HUDEP-2 (cell line): ENCODE results near the gene ARMC2.
"Not testable (repeated sequence)": the region's sequence is repeated elsewhere in the genome, so short reads cannot be mapped to it uniquely, and the experiment has no call there.

Source experiments
- DNase-seq, 76 experiments: peaks; one replicate each; lab custom pipeline; 2025; ENCODE audit not compliant: unreplicated experiment in 76 of 76; lab: John Stamatoyannopoulos, UW

The ARMC2 gene

GRCh38 chr6:108866798-108867197 is 18.6 kb downstream of the ARMC2 start:
- DNase-seq: no peak

- no peak for DNase-seq
Observed at GRCh38 chr6:108868647-108869046, 20.4 kb downstream of the ARMC2 start.

GRCh38 chr6:108869876-108870275 is 21.7 kb downstream of the ARMC2 start:
- no peak for DNase-seq

DNA sequence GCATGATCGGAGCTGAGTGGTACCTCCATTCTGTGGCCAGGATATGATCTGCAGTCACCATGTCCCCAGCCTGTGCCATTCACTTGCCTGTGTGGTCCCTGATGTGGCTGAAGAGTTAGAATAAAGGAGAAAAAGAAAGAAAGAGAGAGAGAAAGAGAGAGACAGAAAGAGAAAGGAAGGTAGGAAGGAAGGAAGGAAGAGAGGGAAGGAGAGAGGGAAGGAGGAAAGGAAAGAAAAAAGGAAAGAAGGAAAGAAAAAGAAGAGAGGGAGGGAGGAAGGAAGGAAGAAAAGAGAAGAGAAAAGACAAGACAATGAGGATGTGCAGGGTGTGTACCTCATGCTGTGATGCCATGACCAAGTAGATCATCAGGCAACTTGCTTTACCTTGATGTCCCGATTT is 22.1 kb downstream of the ARMC2 start:
- DNase-seq: no peak

GRCh38 chr6:108872141-108872557 is 23.9 kb downstream of the ARMC2 start:
- DNase-seq: no peak

DNA sequence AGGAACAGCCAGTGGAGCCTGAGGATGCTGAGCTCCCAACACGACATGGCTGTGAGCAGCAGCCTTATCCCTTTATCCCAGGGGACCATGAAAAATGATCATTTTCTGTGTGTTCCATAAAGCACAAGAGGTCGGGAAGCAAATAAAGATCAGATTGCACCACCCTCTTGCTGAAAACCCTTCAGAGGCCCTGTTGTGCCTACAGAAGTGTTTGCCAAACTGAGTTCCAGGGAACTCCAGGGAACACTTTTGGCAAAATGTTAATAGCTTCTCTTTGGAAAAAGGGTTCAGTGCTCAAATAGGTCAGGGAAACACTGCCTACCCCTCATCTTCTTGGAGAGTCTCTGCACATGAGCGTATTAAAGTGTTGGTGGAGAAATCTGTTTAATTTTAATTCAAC is 24.4 kb downstream of the ARMC2 start:
- no peak for DNase-seq

GRCh38 chr6:108873251-108873650 is 25.0 kb downstream of the ARMC2 start:
- no peak for DNase-seq

GRCh38 chr6:108873971-108874370 is 25.7 kb downstream of the ARMC2 start:
- no peak for DNase-seq

DNA sequence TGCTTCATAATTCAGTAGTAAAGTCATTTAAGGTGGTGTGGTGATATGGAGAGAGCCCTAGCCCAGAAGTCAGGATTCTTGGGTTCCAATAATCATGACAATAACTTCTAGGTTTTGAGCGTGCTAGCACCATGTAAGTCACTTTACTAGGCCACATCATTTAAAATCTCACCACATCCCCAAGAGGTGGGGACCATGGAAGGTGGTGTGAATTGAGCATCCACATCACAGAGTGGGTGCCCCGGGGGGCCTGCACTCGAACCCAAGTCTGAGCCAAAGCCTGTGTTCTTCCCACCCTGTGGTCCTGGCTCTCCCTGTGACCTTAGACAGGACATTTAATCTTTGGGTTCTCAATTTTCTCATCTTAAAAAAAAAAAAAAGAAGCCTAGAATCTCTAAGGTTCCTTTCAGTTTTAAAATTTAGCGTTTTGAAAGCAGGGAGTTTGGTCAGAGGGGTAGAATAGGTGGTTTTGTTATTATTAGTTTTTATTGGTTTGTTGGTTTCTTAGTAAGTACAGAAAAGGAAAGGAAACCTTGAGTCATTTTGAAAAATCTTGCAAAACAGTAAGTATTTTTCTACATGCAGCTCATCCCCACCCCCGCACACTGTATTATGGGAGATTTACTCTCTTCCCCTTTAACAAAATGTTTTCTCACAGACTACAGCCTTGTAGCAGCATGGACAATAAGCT is 26.4 kb downstream of the ARMC2 start:
- no peak for DNase-seq

DNA sequence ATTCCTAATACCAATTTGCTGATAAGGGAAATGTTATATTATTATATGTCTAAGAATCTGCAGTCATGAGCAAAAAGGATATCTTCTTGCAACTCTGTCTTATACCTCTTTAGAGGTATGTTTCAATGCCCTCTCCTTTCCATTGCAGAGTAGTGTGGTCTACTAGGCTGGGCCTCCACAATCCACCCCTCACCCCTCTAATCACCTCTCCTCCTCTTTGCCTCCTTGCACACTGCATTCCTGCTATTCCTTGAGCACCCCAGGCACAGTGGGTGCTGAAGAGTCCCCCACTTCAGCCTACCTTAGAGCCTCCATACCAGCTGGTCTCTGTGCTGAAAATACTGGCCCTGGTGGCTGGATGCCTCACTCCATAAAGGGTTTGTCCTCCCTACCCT is 26.9 kb downstream of the ARMC2 start:
- no peak for DNase-seq

GRCh38 chr6:108877046-108877751 is 29.0 kb downstream of the ARMC2 start:
- DNase-seq: no peak

GRCh38 chr6:108878942-108879341 is 30.7 kb downstream of the ARMC2 start:
- DNase-seq: no peak

DNA sequence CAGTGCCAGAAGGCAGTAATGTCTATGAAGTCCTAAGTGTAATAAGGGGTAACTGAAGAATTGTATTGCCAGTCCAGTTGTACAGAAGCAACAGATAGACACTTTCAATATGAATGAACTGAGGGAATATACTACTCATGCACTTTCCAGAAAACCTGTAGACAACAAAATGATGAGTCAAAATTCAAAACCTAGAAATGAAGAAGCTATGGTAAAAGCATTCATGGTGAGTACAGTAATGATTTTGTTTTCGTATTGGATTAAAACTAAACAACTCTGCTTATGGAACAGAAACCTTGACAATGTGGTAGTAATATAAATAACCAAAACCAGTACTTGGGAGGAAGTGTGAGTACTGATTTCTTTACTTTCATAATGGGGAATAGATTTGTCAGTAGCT is 35.0 kb downstream of the ARMC2 start:
- DNase-seq: no peak

GRCh38 chr6:108884211-108885059 is 36.2 kb downstream of the ARMC2 start:
- DNase-seq: no peak

- no peak for DNase-seq
Observed at GRCh38 chr6:108888052-108888451, 39.8 kb downstream of the ARMC2 start.

DNA sequence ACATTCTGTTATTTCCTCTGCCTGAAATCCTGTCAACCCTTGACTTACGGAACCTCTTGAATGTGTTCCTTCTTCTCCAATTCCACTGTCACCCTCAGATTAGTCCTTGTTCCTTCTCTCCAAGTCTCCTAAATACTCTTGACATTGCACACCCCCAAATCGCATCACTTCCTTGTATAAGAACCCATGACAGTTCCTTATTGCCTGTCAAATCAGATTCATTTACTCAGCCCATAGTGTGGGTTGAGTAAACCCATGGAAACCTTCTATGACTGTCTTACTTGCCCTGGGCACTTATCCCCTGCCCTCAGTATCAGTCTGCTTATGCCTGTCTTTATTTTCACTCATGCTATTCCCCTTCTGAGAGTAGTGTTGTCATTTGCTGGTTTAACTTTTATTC is 40.5 kb downstream of the ARMC2 start:
- no peak for DNase-seq

- DNase-seq: not testable (repeated sequence)
Observed at GRCh38 chr6:108890898-108891297, 42.7 kb downstream of the ARMC2 start.

- DNase-seq: no peak
Observed at GRCh38 chr6:108895571-108895970, 47.3 kb downstream of the ARMC2 start.

- no peak for DNase-seq
Observed at GRCh38 chr6:108896111-108896661, 48.0 kb downstream of the ARMC2 start.

DNA sequence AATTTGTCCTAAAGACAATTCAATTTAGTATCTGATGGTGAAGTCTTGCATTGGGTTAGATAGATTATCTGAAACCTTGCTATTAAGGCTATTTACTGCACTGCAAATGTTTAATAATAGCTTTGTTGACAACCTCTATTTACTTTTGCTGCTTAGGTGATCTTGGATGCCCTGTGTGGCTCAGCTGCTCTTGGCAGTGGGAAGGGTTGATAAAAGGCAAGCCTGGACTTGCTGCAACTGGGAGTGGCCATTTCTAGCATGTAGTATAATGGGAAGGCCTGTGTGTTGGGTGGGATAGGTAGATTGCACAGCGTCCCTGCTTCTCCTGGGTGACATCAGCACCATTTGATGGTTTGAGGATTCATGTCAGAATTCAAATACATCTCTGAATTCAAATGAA is 49.1 kb downstream of the ARMC2 start:
- DNase-seq: peak in 15 of 76 experiments; percentile 9 to 58 (median 26)

- no peak for DNase-seq
Observed at GRCh38 chr6:108902382-108902792, 54.2 kb downstream of the ARMC2 start.
